ENCODE results near the gene IFNGR2. TPM values are rescaled to one million over a fixed set of nuclear protein-coding genes. Genes with fewer than 3 reads are reported as not detected.
A peak's percentile ranks its signal among the peaks of the same experiment; 100 is the strongest.

IFNGR2 gene
- total and polyA plus RNA-seq, 2 of the 8 experiments (the other 6 are each of a cell fraction or from before 2014, with no cell fraction given), result 36.0 to 46.4 TPM

GRCh38 chr21:33394260-33394659 lies 9.0 kb upstream of the IFNGR2 start:
- no peaks in the 10 kb centered on the region; the same call in 1 of the 2 replicates for H3K23me2 ChIP-seq (ENCODE audit: low read depth, low read length)
- no peak overlapping the region for H3K4ac ChIP-seq (replicated peaks; ENCODE audit: insufficient read length, low read depth, low read length)
- no peak overlapping the region for H3K27ac ChIP-seq (ENCODE audit: low read depth, low read length)
- 0 out of 7 replicates have a peak, but pooled peaks cover 0 to 2% (median 0%) of the 10 kb centered on the region in 4 experiments for H3K4me1 ChIP-seq (replicated peaks in 1 of 4; ENCODE audit: control insufficient read depth in 3 of 4, insufficient read depth in 4 of 4, low read length in 3 of 4)
- ChIA-PET CTCF (ENCODE audit: partially characterized antibody) (no interaction called here), POLR2A (ENCODE audit: partially characterized antibody) (interaction anchor here (1.4 kb wide), 1 partner anchor 8 kb away, joined by 3 read pairs; the partner anchor contains the start of gene IFNGR2)
- no peak overlapping the region for H4K8ac ChIP-seq (ENCODE audit: extremely low read depth, insufficient read depth, low read length)
- no peaks in the 10 kb centered on the region for H3K79me1 ChIP-seq (ENCODE audit: low read depth, low read length)
- FAIRE-seq, result no peak
- H4K91ac ChIP-seq (replicated peaks; ENCODE audit: insufficient read length, low read length), result no peak overlapping the region
- H3K9ac ChIP-seq (replicated peaks in 1 of 4; ENCODE audit: extremely low read depth in 1 of 4, low read depth in 3 of 4, low read length in 3 of 4), result no peak overlapping the region
- no peak overlapping the region for H3K4me3 ChIP-seq (ENCODE audit: extremely low read depth in 1 of 4, insufficient read depth in 2 of 4, low read depth in 3 of 4, low read length in 4 of 4)
- H3K56ac ChIP-seq (replicated peaks; ENCODE audit: insufficient read length, low read depth, low read length), result no peak overlapping the region
- H2AK5ac ChIP-seq (ENCODE audit: low read depth, low read length), result no peak overlapping the region
- no peaks in the 10 kb centered on the region for H3K79me2 ChIP-seq (ENCODE audit: control insufficient read depth in 1 of 2, insufficient read depth in 2 of 2, low read length in 2 of 2)
- TF ChIP-seq TAF1 (IDR thresholded peaks at IDR 0.05; ENCODE audit: low read depth, low read length), result no peak
- peak; percentile 36; the same call in 1 of the 2 replicates for TF ChIP-seq MAFK (IDR thresholded peaks at IDR 0.05; ENCODE audit: low read depth, low read length)
- no peak overlapping the region for H4K5ac ChIP-seq (ENCODE audit: insufficient read length, low read depth, low read length)
- H2AFZ ChIP-seq (ENCODE audit: low read length), result no peak overlapping the region
- H3K18ac ChIP-seq (ENCODE audit: extremely low read depth, low read length), result no peak overlapping the region
- H2BK5ac ChIP-seq (ENCODE audit: low read depth, low read length), result no peak overlapping the region
- no peaks in the 10 kb centered on the region for H3K9me3 ChIP-seq (ENCODE audit: insufficient read depth in 2 of 2, low read depth in 1 of 2, low read length in 1 of 2)
- 93% methylated on average over 8 of the region's 8 CpGs; no CpG with 5 or more reads in 1 of the 2 experiments for WGBS, 2 experiments (ENCODE audit: extremely low coverage in 1 of 2, insufficient coverage in 1 of 2, insufficient read length in 1 of 2, insufficient replicate concordance in 2 of 2, low coverage in 1 of 2, low lambda C conversion rate in 2 of 2, missing lambda C conversion rate in 1 of 2)
- no peak overlapping the region for H3K4me2 ChIP-seq (ENCODE audit: insufficient read depth in 1 of 2, low read depth in 2 of 2, low read length in 2 of 2)
- H2BK20ac ChIP-seq (ENCODE audit: low read length), result no peak overlapping the region
- no peak overlapping the region for H2BK15ac ChIP-seq (ENCODE audit: low read length)
- no peaks in the 10 kb centered on the region for H4K20me1 ChIP-seq (replicated peaks in 1 of 2; ENCODE audit: control insufficient read depth in 1 of 2, insufficient read depth in 2 of 2, low read length in 2 of 2)
- no peaks in the 10 kb centered on the region for H3K36me3 ChIP-seq (ENCODE audit: control insufficient read depth in 2 of 4, insufficient read depth in 4 of 4, low read length in 3 of 4)
- H2BK120ac ChIP-seq (replicated peaks; ENCODE audit: low read depth, low read length), result no peak overlapping the region
- H3K23ac ChIP-seq (ENCODE audit: insufficient read length), result no peak overlapping the region
- no peaks in the 10 kb centered on the region; a peak in 1 of 7 replicates for H3K27me3 ChIP-seq (replicated peaks in 1 of 4; ENCODE audit: control insufficient read depth in 3 of 4, extremely low read depth in 1 of 4, insufficient read depth in 3 of 4, low read length in 3 of 4)
- no peak overlapping the region for H2BK12ac ChIP-seq (ENCODE audit: low read depth, low read length)
- H3K14ac ChIP-seq (ENCODE audit: insufficient read length), result no peak overlapping the region
- DNase-seq (ENCODE audit: low read depth in 1 of 2, low spot score in 2 of 2), result no peak
